Left renal cortex interstitium (tissue), 4 donors: ENCODE data around the gene ANKRD53. TPM values are rescaled to one million over a fixed set of nuclear protein-coding genes. Genes with fewer than 3 reads are reported as not detected.

Experiments used
- DNase-seq, 4 donors: peaks; one replicate each; pipeline ENCODE4 v3.0.0-alpha.2; 2013; ENCODE audit warnings: low read depth in 4 of 4, low spot score in 2 of 4, missing footprints in 1 of 4
- polyA plus RNA-seq, 4 donors: library from polyadenylated mRNA; unstranded; fragments of 120-200 nt; gene quantifications; one replicate each; pipeline ENCODE4 v1.2.1, GENCODE V29; 2013; ENCODE audit not compliant: insufficient read length in 4 of 4

The ANKRD53 gene
- polyA plus RNA-seq, 4 donors: 0.68 to 1.8 (median 1.4) TPM

DNA sequence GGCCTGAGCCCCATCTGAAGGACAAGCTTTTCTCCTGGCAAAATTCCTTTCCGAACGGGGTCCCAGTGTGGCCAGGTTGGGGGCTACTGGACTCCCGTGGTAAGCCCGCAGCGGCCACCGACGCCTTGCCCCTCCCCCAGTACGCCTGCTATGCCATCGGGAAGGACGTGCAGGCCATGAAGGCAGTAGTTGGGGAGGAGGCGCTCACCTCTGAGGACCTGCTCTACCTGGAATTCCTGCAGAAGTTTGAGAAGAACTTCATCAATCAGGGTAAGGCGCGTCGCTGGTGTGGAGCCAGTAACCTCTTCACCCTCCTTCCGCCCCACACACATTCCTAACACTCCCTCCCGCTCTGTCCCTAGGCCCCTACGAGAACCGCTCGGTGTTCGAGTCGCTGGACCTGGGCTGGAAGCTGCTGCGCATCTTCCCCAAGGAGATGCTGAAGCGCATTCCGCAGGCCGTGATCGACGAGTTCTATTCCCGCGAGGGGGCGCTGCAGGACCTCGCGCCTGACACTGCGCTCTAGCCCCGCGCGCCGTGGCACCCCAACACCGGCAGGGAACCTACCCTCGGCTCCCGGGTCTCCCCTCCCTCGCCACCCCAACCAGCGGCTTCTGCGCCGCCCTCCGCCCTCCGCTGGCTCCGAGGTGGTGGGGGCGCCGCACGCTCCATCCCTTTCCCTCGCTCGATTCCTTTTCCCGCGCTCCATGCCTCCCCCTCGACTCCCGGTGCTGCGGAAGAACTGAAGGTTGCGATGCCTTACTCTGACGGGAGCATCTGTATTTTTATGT is 13.6 kb upstream of the ANKRD53 start:
- no peak for DNase-seq

DNA sequence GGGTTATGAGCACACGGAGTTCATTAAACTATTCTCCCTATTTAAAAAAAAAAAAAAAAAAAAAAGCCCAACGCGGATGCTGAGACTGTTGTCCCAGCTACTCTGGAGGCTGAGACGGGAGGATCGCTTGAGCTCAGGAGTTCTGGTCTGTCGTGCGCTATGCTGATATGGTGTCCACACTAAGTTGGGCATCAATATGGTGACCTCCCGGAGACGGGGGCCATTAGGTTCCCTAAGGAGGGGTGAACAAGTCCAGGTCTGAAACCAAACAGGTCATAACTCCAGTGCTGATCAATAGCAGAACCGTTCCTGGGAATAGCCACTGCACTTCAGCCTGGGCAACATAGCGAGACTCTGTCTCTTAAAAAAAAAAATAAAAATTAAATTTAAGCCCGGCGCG is 12.9 kb upstream of the ANKRD53 start:
- DNase-seq: no peak

DNA sequence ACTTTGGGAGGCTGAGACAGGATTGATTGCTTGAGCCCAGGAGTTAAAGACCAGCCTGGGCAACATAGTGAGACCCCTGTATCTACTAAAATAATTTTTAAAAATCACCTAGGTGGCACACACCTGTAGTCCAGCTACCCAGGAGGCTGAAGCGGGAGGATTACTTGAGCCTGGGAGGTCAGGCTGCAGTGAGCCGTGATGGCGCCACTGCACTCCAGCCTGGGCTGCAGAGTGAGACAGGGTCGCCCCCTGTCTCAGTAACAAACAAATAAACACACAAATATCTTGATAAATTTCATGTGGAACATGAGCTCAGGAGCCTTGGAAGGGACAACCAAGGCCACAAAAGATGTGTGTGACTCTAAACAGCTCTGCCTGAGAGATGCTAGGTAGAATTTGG is 11.7 kb upstream of the ANKRD53 start:
- DNase-seq: no peak

GRCh38 chr2:70967189-70967588 is 11.2 kb upstream of the ANKRD53 start:
- DNase-seq: no peak

GRCh38 chr2:70974592-70974991 is 3.8 kb upstream of the ANKRD53 start:
- no peak for DNase-seq

DNA sequence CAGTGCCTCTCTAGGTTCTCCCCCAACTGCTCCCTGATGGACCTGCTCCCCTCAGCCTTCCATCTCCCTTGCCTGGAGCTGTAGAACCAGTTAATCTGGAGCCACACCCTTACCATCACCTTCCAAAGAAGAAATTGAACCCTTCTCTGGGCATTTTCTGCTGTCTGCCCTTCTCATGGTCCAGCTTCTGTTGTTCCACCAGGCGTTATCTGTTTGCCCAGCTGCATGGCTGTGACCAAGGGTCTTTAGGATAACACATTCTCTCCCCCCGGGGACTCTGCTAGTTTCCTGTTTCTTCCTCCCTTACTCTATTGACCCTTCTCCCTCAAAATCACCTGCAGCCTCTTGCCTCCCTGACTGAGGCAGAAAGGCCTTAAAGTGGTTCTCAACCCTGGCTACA is 3.2 kb upstream of the ANKRD53 start:
- no peak for DNase-seq

DNA sequence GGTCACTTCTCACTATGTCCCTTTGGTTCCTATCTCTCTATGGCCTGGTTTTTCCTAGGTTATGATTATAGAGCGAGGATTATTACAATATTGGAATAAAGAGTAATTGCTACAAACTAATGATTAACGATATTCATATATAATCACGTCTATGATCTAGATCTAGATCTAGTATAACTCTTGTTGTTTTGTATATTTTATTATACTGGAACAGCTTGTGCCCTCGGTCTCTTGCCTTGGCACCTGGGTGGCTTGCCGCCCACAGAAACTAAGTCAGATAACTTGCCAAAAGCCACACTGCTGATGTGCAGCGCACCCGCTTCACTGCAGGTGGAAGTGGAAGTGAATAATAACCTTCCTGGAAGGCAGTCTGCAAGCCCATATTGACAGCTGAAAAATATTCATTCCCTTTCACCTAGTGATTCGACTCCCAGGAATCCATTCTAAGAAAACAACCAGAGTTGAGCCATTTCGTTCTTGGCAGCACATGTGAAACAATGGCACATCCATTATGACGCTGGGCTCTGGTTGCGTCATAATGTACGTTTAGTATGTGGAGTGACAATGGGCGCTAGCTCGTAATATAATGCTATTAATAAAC is 725 bp upstream of the ANKRD53 start:
- no peak for DNase-seq

- no peak for DNase-seq
Measured at GRCh38 chr2:70979180-70979488, 704 bp downstream of the ANKRD53 start.

GRCh38 chr2:70979626-70980025 is 1.2 kb downstream of the ANKRD53 start:
- no peak for DNase-seq

GRCh38 chr2:70981421-70981820 is 3.0 kb downstream of the ANKRD53 start:
- no peak for DNase-seq

DNA sequence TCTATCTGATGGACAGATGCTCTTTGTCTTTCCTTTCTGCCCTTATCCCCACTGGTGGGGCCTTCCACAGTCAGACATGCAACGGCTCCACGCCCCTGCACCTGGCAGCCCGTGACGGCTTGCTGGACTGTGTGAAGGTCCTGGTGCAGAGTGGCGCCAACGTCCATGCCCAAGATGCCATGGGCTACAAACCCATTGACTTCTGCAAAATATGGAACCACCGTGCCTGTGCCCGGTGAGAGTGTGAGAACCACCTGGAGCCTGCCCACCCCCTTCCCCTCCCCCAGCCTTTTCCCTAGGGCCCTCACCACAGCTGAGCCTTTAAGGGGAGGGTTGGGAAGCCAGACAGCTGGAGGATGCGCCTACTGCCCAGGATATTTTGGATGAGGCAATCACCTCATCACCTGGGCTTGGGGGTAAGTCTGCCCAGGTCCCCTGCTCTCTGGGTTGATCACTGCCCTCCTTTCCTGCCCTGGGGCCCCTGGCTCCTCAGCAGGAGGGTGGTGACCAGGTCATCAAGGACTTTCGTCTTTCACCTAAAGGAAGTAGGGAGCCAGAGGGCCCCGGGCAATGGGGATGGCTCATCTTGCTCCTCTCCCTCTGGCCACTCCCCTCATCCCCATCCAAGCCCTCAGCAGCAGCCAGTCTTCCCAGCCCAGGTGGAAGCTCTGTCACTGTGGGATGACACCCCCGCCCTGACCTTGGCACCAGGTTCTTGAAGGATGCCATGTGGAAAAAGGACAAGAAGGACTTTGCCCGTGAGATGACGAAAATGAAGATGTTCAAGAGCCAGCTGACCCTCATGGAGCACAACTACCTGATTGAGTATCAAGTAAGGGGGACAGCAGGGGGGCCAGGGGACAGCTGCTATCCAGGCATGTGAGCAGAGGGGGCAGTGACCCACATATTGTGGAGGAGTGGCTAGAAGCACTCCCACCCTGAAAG is 3.7 kb downstream of the ANKRD53 start:
- no peak for DNase-seq

DNA sequence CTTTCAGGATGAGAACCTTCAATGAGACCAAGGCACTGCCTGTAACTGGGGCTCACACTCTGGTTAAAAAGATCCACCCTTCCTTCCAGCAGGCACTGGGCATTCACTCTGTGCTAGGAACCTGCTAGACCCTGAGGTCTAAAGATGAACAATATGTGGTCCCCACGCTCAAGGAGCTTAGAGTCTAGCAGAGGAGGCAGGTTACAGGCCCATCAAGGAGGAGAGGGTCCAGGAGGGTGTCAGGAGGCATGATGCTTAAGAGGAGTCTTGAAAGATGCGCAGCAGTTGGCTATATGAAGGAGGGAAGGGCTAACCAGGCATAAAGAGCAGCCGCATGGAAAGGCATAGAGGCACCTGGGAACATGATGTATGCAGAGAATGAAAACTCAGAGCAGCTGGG is 4.5 kb downstream of the ANKRD53 start:
- DNase-seq: no peak

DNA sequence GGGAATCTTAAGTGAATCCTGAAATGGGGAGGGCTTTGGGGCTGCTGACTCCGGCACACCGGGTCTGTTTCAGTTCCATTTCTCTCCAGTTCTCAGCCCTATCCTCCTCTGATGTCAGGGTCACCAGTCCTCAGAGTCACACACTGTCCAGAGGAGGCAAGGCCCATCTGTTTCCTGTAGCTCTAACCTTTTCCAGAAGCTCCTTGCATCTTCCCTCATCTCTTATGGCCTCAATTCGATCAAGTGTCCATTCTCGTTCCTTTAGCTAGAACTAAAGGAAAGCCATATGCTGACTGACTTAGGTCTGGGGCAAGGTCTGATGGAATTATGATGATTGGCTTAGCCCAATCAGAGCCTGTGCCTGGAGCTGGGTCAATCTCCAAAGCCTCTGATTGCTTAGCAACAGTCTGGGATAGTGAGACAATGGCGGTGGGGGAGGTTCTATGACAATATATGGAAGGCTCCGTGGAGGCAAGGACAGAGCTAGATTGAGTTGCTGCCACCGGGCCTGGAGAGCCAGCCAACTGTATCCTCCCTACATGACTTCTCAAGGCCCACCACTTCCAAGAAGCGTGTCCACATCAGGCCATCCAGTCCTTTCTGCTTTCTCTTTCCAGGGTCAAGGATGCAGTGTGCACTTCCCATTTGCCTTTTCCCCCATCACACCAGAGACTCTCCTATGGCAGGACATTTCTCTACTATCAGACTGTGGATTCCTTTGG is 5.2 kb downstream of the ANKRD53 start:
- no peak for DNase-seq

DNA sequence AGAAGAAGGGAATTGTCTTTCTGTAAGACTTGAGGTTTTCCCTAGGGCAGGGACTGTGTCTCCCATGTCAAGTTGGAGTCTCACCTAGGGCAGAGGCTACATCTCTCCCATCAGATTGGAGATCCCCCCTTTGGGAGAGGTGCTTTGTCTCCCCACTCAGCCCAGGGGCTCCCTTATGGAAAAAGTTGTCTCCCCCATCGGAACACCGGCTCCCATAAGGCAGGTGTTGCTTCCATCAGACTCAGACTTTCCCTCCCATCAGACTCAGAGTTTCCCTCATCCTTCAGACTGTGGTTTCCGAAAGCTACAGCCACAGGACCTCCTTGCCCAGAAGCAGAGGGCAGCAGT is 5.8 kb downstream of the ANKRD53 start:
- DNase-seq: no peak

DNA sequence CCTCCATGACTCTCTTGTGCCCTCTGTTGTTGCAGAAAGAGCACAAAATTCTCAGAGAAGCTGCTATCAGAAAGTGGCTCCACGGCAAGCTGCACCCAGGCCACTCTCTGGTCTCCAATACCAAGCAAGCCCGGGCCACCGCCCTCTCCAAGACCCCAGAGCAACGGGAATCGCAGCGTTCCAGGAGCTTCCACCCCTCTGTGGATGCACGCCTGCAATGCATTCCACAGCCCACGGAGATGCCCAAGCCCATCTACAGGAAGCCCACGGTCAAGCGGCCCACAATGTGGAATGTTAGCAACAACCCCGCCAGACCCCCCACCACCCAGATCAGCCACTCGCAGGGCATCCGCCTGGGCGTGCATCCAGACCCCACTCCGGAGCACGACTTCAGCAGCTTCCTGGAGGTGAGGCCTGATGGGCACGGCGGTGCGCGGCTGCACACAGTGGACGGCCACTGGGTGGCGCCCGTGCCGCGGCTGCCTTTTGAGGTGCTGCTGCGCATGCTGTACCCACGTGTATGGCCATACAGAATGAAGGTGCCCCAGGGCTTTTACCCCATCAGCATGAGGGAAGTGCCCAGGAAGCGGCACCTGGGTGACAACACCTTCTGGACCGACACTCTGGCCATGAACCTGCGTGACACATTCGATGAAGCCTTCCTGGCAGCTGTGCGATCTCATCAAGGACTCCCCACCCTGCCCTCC is 6.3 kb downstream of the ANKRD53 start:
- no peak for DNase-seq

GRCh38 chr2:70985283-70985688 is 6.9 kb downstream of the ANKRD53 start:
- no peak for DNase-seq

DNA sequence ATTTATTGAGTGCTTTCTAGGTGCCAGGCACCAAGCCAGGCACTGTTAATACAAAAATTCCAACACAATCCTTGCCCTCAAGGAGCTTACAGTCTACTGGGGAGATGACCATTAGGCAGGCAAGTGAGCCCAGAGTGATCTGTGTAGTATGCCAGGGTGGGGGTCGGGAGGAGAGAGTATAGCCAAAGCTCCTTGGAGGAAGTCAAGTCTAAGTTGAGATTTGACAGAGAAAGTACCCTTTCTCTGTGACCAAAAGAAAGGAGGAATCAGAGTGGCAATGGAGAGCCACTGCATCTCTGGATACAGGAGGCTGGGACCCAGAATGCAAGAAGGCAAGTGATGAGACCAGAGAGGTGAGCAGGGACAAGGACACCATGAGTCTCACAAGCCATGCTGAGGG is 7.5 kb downstream of the ANKRD53 start:
- DNase-seq: no peak

- no peak for DNase-seq
Measured at GRCh38 chr2:70986499-70987189, 8.2 kb downstream of the ANKRD53 start.

- no peak for DNase-seq
Measured at GRCh38 chr2:70987386-70987785, 9.0 kb downstream of the ANKRD53 start.

- no peak for DNase-seq
Measured at GRCh38 chr2:70988151-70988550, 9.7 kb downstream of the ANKRD53 start.
